GM18502 (cell line): ENCODE results near the gene TBC1D5.

ENCODE experiments used
- ATAC-seq: cut with Tn5 transposase; IDR thresholded peaks from one replicate; pipeline ENCODE4 v1.9.1; 2021; ENCODE audit warnings: mild to moderate bottlenecking; ENCODE audit not compliant: unreplicated experiment, poor library complexity

The TBC1D5 gene

DNA sequence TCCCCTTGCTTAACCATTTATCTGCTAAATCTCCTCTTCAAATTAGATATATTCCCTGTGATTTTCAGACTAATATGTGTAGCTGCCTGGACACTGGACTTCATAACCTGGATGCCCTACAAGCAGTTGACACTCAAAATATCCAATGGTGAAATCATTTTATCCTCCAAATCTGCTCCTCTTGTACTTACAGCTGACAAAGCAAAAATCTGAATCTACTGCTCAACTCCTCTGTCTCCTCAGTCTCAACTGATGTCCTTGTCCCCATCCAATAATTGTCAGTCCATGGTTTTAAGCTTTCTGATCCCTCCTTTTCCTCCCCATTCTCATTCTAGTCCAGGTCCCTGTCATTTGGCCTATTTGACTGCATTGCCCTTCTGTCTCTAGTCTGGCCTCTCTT lies 411.8 kb downstream of the TBC1D5 start:
- ATAC-seq = no peak

DNA sequence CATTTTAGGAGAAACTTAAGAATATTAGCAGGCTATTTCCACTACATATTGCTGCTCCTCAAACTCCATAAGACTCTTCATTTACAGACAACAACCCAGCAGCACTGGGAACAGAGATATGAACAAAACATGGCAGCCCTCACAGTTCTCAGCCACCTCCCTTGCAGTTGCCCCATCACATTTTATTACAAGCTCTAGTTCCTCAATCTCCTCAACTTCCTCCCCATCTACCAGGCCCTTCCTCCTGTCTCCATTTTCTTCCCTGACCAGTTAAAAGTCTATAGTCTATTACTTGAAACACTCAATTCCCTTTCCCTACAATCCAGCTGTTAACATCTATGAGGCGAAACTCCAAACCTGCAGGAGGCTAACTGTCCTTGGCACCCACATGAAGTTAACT lies 412.5 kb downstream of the TBC1D5 start:
- no peak for ATAC-seq

DNA sequence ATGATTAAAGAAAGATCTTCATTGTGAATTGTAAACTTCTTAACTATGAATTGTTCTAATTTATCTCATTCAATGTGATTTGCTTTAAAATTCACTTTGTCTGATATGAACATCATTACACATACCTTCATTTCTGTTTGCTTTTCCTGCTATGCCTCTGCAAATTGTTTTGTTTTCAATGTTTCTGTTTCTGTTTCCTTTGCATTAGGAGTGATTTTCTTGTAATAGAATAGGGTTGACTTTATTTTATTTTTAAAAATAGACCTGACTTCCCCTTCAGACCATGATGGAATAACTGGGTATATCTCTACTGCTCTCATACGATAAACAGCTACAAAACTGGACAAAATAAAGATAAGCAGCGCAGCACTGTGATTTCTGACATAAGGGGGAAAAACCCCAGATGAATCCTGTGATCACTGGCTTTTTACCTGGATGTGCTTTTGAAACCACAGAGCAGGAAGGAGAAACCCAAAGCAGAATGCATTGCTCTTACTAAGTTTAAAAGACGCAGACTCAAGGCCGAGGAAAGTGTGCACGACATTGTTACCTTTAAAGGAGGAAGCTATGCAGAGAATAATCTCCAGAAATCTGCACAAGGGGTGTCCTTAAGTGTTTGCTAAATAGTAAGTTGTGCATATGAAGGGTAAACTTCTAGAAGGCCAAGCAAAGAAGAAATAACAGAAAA lies 420.2 kb downstream of the TBC1D5 start:
- ATAC-seq = peak; percentile 86

DNA sequence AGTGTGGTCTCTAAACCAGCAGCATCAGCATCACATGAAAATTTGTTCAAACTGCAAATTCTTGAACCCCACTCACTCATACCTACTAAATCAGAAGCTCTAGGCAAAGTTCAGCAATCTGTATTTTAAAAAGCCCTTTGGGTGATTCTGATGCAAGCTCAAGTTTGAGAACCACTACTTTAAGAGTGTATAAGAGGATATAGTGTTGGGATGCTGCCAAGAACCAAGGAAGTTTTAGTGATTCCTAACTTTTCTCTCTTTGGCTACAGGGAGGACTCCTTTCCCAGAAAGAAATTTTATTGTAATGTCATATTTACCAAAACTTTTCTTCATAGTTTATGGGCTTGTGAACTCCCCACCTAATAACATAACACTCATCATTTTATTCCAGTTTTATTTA lies 422.2 kb downstream of the TBC1D5 start:
- no peak for ATAC-seq

DNA sequence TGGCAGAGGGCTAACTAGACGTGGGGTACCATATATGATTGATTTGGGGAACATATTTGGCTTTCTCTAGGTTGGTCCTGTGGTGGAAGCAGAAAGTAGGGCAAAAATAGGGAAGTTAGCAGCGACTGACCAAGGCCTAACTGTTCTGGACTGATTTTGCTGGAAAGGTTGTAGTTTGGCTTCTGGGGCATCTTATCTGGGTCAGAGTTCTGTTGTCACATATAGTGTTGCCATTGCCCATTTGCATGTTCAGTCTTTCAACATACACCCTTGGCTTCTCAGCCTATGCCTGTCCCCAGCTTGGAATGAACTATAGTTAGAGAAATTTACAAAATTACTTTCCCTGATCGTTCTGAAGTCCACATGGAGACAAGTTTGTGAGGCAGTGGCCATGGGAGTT lies 426.5 kb downstream of the TBC1D5 start:
- no peak for ATAC-seq

DNA sequence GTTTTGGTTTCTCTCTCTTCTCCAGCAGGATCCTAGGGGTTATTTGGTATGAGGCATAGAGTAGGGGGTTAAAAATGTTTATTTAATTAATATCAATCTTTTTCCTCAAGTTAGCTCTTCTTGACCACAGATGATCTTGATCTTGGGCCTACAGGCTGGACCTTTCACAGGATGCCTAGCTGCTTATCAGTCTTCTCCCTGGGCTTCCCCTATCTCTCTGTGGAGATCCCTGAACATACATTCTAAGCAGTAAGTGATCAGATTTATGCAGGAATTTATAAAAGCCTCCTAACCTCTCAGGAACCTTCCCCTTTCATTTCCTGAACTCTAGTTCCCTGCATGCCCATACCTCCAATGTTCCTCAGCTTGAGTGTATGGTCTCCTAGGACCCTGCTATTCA lies 428.3 kb downstream of the TBC1D5 start:
- ATAC-seq = no peak

DNA sequence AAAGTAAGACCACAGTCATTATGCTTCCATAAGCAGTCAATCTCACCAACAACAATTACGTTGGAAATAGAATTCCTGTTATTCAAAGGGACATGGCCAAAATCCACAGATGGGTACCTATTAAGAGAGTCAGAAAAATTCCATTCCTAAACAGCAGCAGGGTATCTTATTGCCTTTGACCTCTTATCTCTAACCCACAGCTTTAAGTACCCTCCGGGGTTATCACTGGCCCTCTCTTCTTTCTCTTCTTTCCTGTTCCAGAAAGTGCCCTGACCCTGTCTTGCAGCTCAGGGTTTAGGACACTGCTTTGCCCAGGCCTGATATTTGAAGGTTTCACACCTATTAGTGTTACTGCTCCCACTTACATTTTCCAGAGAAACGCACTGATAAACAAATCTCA lies 428.7 kb downstream of the TBC1D5 start:
- no peak for ATAC-seq

DNA sequence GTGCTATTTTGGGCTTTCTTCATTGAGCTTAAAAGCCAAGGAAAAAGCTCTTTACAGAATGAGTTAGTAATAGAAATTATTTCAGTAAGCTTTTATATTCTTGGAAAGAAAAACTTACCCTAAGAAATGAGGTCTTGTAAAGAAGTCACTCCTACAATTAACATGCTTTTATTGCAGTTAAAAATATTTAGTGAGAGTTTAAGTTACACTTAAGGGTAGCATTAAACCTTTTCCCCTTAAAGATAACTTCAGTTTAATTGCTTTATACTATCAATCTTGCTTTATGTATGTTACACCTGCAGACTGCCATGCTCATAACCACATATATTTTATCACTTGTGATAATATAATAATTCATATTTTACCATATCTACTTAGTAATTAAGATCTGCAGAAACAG lies 431.4 kb downstream of the TBC1D5 start:
- no peak for ATAC-seq

DNA sequence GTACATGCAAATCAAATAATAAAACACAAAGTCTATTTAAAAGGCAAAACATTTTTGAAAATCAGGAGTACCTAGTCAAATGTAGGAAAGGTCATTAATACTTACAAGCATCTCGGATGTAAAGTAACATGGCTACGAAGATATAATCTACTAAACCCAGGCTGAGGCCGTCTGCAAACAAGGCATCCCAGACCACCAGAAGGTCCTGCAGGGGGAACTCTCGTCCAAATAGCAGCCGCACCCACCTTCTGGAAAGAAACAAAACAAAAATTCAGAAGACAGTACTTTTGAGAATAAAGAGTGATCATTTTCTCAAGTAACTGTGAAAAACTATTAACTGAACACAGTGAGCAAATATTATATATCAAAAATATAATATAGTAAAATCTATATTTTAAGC lies 434.5 kb downstream of the TBC1D5 start:
- ATAC-seq = no peak

DNA sequence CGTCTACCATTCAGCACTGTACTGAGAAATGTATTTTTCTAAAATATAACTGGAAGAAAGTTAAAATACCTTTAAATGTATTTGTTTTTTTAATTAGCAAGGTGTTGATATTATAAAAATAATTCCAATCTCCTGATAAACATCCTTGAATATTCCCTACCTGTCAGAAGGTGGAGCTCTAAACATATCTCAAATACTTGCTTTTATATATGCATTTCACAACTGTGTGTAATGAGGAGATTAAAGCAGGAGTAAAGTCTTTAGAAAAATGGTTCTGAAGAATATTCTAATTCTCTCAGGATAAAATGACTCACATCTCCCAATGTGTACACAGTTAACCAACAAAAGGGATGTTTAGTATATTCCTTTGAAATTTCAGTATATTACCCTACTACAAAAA lies 434.9 kb downstream of the TBC1D5 start:
- no peak for ATAC-seq

DNA sequence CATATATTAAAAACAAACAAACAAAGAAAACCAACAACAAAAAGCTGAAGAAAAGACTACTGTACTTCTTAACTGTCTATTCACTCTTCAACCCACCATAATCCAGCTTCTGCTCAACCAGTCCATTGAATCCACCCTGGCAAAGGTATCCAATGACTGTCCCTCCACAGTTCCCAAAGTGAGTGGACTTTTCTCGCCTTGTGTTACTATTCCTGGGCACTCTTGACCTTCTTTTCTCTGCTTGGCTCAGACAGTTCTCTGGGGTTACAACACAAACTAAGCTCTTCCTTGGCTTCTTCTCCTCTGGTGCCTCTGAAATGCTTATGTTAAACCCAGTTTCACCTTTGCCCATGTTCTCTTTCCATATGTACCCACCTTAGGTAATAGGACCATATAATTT lies 437.5 kb downstream of the TBC1D5 start:
- no peak for ATAC-seq

DNA sequence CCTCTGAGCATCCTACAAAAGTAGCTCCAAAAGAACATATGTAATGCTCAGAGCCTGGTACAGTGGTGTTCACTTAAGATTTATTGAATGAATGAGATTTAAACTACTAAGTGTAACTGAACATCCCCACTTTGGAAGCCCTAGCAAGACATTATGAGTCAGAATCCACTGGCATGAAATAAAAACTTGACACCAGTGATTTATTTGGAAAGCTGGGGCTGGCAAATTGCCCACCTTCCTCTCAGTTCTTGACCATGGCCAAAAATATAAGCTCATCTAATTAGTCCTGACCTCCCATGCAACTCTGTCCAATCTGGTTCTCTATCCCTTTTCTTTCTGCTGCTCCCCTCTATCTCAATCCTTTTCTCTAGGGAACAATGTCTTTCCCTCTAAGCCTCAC lies 439.7 kb downstream of the TBC1D5 start:
- ATAC-seq = no peak

DNA sequence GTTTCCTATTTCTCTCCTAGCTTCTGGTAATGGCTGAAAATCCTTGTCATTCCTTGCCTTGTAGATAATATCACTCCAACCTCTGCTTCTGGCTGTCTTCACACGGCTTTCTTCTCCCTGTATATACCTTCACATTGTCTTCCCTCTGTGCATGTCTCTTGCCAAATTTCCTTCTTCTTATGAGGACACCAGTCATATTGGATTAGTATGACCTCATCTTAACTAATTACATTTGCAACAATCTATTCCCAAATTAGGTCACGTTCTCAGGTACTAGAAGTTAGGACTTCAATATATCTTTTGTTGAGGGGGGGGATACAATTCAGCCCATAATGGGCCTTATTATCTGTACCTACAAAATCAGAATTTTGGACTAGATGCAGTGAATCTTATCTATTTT lies 440.3 kb downstream of the TBC1D5 start:
- no peak for ATAC-seq

DNA sequence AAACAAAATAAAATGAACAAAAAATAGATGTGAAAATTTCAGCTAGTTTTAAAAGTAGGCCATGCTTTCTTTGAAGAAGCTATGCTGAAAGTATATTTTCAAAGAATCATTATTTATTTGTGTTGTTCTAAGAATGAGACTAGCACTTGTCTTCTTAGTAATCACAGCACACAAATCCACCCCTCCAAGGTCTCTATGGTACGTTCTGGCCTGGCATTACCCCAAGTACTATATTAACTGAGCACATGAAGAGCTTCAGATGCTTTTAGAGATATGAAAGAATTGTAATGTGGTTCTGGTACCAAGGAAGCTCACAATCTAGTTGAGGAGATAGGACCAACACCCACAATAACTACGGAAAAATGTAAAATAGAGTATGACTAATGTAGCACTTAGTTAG lies 441.2 kb downstream of the TBC1D5 start:
- ATAC-seq = no peak

DNA sequence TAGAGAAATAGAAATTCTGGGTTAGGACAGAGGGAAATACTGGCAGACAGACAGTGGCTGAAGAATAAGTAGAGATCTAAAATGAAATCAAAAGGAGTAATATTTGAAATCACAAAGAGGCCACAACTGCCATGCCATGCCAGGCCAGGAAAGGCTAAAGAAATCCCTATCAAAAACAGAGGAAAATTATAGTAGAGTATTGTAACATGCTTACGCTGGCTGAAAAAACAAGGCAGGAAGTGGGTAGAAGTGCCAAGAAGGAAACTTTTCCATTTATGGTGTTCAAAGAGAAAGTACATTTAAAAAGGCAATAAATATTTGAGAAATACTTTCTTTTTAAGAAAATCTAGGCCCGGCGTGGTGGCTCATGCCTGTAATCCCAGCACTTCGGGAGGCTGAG lies 442.0 kb downstream of the TBC1D5 start:
- ATAC-seq = no peak

DNA sequence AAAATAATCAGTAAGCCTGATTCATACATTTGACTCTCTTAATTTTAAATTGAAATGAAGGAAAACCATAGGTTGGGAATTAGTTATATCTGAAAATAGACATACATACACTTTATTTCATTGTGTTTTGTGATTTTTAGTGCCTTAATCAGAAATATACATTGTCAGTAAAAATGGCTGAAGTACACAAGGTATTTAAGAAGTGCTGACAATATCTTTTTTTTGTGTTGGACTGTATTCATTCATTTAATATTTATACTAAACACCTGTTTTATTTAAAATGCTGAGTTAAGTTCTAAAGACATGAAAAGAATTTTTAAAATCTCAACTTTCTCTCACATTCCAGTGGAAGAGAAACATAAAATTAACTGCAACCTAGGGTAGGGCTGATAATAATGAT lies 444.4 kb downstream of the TBC1D5 start:
- ATAC-seq = no peak

DNA sequence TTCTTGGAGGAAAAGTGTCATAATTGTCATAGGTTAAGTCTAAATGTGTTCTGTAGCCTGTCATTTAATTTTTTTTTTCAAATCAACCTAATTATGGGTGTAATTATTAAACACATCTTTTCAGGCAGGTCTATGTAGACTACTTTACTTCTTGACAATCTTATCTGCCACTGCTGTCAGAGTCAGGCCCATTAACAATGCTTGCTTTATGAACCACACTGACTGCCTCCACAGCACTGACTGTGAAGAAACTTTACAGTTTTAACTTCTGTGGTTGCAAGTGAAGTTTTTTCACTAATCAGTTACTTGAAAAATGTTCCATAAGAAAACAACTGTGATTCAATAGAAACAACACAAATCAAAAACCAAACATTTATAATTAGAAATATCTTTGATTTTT lies 449.9 kb downstream of the TBC1D5 start:
- no peak for ATAC-seq

DNA sequence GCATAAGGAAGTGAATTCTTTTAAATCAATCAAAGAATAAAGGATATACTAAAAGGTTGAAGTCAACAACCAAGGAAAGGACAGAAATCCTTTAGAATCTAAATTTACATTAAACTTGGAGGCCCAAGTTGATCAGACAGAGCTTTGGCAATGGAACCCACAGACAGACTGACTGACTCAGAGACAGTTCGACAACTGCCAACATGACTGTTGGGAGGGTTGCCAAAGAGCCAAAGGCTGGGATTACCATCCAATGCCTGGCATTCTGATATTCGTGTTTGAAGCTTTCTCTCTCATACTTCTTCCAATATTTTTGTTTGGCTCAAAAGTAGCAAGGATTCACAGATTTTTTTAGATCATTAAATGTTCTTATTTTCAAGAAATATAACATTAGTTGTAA lies 451.5 kb downstream of the TBC1D5 start:
- no peak for ATAC-seq

DNA sequence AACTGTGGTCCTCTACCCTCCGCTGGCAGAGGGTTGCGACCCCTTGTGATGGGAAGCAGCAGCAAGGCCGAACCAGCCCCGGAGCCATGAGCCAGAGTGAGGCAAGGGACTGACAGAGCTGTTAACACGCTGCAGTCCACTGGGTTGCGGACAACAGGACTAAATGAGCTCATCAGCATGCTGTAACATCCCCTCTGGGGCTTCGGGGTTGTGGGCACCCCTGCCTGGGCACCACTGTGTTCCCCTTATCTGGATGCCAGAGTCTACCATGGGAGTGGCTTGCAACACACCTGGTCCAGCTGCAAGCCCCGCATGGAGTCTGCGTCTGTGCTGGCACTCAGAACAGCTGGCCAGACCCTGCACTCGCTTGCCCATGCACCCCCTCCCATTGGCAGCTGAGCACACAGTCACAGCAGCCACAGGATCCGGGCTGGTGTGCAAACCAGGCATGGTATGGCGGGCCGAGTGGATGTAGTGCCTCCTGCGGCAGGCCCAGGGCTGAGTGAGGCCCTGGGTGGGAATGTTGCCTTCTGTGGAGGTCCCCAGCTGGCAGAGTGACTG lies 453.5 kb downstream of the TBC1D5 start:
- no peak for ATAC-seq

DNA sequence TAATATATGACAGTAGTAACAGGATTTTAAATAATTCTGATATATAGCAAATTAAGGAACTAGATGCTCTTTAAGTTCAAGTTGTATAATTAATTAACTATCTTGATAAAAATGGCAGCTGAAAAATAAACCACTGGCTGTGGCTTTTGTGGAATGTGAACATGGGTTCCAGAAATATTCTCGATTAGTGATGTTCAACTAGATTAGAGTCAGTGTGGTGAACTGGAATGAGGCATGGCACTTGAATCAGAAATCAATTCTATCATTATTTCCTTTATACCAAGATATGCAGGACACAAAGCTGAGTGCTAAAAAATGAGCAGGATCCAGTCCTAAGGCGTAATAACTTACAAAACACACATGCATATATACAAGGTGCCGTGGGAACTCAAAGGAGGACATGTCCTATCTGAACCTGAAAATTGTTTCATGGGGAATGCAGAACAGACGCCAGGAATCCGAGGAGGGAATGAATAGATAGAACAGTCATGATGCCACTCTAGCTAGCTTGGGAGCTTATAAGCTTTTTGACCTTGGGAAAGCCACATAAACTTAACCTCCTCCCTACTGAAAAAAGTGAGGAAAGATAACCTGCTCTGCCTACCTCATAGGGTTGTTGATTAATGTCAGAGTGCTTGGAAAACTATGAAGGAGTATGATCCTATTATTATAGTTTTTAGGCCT lies 455.3 kb downstream of the TBC1D5 start:
- ATAC-seq = no peak

DNA sequence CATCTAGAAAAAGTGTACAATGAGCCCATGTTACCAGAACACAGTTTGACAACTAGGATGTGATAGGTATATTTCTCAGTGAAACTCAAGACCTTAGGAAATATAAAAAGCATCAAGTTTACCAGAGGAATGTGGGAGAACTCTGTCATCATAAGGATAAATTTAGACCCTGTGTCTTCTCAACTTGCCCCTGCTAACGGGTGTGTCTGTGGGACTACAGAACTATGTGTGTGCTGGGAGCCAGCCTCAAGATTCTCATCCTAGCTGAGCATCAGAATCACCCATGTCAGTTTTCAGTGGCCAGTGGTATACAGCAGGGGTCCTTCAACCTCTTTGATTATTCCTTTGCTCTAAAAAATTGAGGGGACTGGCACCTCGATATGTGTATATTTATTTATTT lies 464.4 kb downstream of the TBC1D5 start:
- no peak for ATAC-seq

DNA sequence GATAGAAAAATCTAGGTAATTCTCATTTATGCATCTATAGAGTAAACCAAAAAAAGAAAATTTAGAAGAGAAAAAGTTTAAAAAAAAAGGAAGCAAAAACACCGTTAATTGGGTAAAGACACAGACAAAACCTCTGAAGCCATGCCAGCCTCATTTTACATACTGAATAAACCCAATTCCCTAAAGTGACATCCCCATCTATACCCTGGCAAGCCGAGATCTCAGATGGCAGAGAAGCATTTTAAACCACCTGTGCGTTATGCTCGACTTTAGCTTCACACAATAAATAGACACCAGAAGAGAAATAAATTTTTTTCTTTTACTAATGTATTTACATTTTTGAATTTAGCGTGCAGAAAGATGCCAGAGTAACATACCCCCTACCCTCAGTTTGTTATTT lies 475.6 kb downstream of the TBC1D5 start:
- no peak for ATAC-seq
